ENCODE measurements around the gene KLHDC8B. TPM values are rescaled to one million over a fixed set of nuclear protein-coding genes. Genes with fewer than 3 reads are reported as not detected.

KLHDC8B gene
- total and polyA plus RNA-seq, 2 donors from 2014 or later = 23.4 to 36.5 TPM

GRCh38 chr3:49148159-49148558, 23.2 kb upstream of the KLHDC8B start:
- Histone ChIP-seq H3K9ac (ENCODE audit: low read length in 3 of 3) (no peak overlapping the region), H3K9me3 (ENCODE audit: control insufficient read depth in 2 of 3, insufficient read depth in 1 of 3, low read length in 3 of 3) (no peaks in the 10 kb centered on the region), H3K4me1 (ENCODE audit: control insufficient read depth in 2 of 3, insufficient read depth in 2 of 3, low read depth in 1 of 3, low read length in 3 of 3) (no peaks in the 10 kb centered on the region), H3K27ac (ENCODE audit: low read depth in 2 of 2, low read length in 2 of 2) (no peak overlapping the region), H3K27me3 (ENCODE audit: control insufficient read depth, insufficient read depth, low read length) (no peaks in the 10 kb centered on the region), H3K36me3 (ENCODE audit: control insufficient read depth in 2 of 3, insufficient read depth in 3 of 3, low read length in 3 of 3) (no peaks in the 10 kb centered on the region), H3K4me3 (ENCODE audit: low read length in 3 of 3) (no peak overlapping the region)
- FAIRE-seq = no peak
- intact Hi-C loops (cut with DNase I) = no loop called here
- TF ChIP-seq CTCF (IDR thresholded peaks at IDR 0.05; ENCODE audit: borderline replicate concordance, extremely low read depth, insufficient read depth) = no peak
- DNase-seq = no peak

- TF ChIP-seq CTCF (IDR thresholded peaks at IDR 0.05; ENCODE audit: borderline replicate concordance, extremely low read depth, insufficient read depth) = no peak
- FAIRE-seq = no peak
- Histone ChIP-seq H3K36me3 (ENCODE audit: control insufficient read depth in 2 of 3, insufficient read depth in 3 of 3, low read length in 3 of 3) (no peaks in the 10 kb centered on the region), H3K27ac (ENCODE audit: low read depth in 2 of 2, low read length in 2 of 2) (no peak overlapping the region), H3K27me3 (ENCODE audit: control insufficient read depth, insufficient read depth, low read length) (no peaks in the 10 kb centered on the region), H3K9me3 (ENCODE audit: control insufficient read depth in 2 of 3, insufficient read depth in 1 of 3, low read length in 3 of 3) (no peaks in the 10 kb centered on the region), H3K4me1 (ENCODE audit: control insufficient read depth in 2 of 3, insufficient read depth in 2 of 3, low read depth in 1 of 3, low read length in 3 of 3) (no peaks in the 10 kb centered on the region), H3K9ac (ENCODE audit: low read length in 3 of 3) (no peak overlapping the region), H3K4me3 (ENCODE audit: low read length in 3 of 3) (no peak overlapping the region)
- intact Hi-C loops (cut with DNase I) = no loop called here
- DNase-seq = no peak
Observed at GRCh38 chr3:49151610-49152009, 19.8 kb upstream of the KLHDC8B start.

GRCh38 chr3:49153349-49153912, 18.0 kb upstream of the KLHDC8B start:
- H3K27ac ChIP-seq (ENCODE audit: low read depth in 2 of 2, low read length in 2 of 2) = no peak overlapping the region
- no peak for FAIRE-seq
- TF ChIP-seq CTCF (IDR thresholded peaks at IDR 0.05; ENCODE audit: borderline replicate concordance, extremely low read depth, insufficient read depth) = no peak
- no peaks in the 10 kb centered on the region for H3K4me1 ChIP-seq (ENCODE audit: control insufficient read depth in 2 of 3, insufficient read depth in 2 of 3, low read depth in 1 of 3, low read length in 3 of 3)
- H3K36me3 ChIP-seq (ENCODE audit: control insufficient read depth in 2 of 3, insufficient read depth in 3 of 3, low read length in 3 of 3) = no peaks in the 10 kb centered on the region
- no peak overlapping the region for H3K4me3 ChIP-seq (ENCODE audit: low read length in 3 of 3)
- intact Hi-C loops (cut with DNase I) = no loop called here
- no peak overlapping the region for H3K9ac ChIP-seq (ENCODE audit: low read length in 3 of 3)
- H3K27me3 ChIP-seq (ENCODE audit: control insufficient read depth, insufficient read depth, low read length) = no peaks in the 10 kb centered on the region
- DNase-seq = no peak
- H3K9me3 ChIP-seq (ENCODE audit: control insufficient read depth in 2 of 3, insufficient read depth in 1 of 3, low read length in 3 of 3) = no peaks in the 10 kb centered on the region

- no peaks in the 10 kb centered on the region for H3K27me3 ChIP-seq (ENCODE audit: control insufficient read depth, insufficient read depth, low read length)
- peaks cover 0 to 2% (median 0%) of the 10 kb centered on the region in 3 donors for H3K4me1 ChIP-seq (ENCODE audit: control insufficient read depth in 2 of 3, insufficient read depth in 2 of 3, low read depth in 1 of 3, low read length in 3 of 3)
- FAIRE-seq (no peak), DNase-seq (no peak)
- H3K9ac ChIP-seq (ENCODE audit: low read length in 3 of 3) = no peak overlapping the region
- no peak overlapping the region for H3K4me3 ChIP-seq (ENCODE audit: low read length in 3 of 3)
- intact Hi-C loops (cut with DNase I) = no loop called here
- H3K36me3 ChIP-seq (ENCODE audit: control insufficient read depth in 2 of 3, insufficient read depth in 3 of 3, low read length in 3 of 3) = no peaks in the 10 kb centered on the region
- TF ChIP-seq CTCF (IDR thresholded peaks at IDR 0.05; ENCODE audit: borderline replicate concordance, extremely low read depth, insufficient read depth) = no peak
- no peaks in the 10 kb centered on the region for H3K9me3 ChIP-seq (ENCODE audit: control insufficient read depth in 2 of 3, insufficient read depth in 1 of 3, low read length in 3 of 3)
- H3K27ac ChIP-seq (ENCODE audit: low read depth in 2 of 2, low read length in 2 of 2) = no peak overlapping the region
Observed at GRCh38 chr3:49157289-49157688, 14.1 kb upstream of the KLHDC8B start.
